DMS79 (cell line): ENCODE results near the gene TTLL11.
A peak's percentile ranks its signal among the peaks of the same experiment; 100 is the strongest.
"Not testable (repeated sequence)": the region's sequence is repeated elsewhere in the genome, so short reads cannot be mapped to it uniquely, and the experiment has no call there.

Source experiments
- DNase-seq: peaks from one replicate; lab custom pipeline; 2025; lab: John Stamatoyannopoulos, UW

TTLL11 gene

GRCh38 chr9:122001491-122002201 lies 91.5 kb downstream of the TTLL11 start:
- DNase-seq, result no peak

DNA sequence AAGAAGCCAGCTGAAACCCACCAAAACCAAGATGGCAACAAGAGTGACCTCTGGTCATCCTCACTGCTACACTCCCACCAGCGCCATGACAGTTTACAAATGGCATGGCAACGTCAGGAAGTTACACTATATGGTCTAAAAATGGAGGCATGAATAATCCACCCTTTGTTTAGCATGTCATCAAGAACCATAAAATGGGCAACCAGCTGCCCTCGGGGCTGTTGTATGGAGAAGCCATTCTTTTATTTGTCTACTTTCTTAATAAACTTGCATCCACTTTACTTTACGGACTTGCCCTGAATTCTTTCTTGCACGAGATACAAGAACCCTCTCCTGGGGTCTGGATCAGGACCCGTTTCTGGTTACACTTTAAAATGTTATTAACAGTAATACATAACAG lies 92.6 kb downstream of the TTLL11 start:
- not testable (repeated sequence) for DNase-seq

DNA sequence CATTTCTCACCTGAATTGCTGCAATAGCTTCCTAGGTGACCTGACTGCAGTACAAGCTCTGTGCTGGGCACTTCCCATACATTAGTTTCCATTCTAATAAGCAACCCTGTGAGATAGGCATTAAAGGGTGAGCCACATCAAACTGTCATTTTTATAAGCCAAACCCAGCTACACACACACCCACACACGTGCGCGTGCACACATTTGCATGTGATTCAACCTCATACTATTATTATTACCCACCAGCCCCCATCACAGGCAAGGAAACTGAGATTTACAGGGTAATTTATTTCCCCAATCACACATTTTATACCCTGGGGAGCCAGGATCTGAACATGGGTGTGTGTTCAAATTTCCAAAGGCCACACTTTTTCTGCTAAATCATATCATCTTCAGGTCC lies 93.6 kb downstream of the TTLL11 start:
- no peak for DNase-seq

- no peak for DNase-seq
Measured at GRCh38 chr9:121998513-121999049, 94.5 kb downstream of the TTLL11 start.

DNA sequence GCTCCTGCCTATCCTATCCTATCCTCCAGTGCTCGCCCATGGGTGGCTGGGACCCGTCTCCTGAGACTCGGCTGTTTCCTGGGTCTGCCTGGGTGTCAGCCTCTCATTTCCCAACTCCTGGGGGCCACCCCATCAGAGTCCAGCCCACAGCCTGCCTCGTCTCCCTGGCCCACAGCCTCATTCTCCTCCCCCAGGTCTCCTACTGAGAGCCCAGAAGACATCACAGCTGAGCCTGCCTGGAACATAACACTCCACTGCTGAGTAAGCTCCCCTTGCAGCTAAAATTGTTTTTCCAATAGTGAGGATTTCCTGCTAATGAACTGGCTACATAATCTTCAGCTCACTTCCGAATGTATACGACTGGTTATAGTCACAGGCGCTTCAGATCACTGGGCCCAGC lies 95.3 kb downstream of the TTLL11 start:
- DNase-seq, result no peak

DNA sequence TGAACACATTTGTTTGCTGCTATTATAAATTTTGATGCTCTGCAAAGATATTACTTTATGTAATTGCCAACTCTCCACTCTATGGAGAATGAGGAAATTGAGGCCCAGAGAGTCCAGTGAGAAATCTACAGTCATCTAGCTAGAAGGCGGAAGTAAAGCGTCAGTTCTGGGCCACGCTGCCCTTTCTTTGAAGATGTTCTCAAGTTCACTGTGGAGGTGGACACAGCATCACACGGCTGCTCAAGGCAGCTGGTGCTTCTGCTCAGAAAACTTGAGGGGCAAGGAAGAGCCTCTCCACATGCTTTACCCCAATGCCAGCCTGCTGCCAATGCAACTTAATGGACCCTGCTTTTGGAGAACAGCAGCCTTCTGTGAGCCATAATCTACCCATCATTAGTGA lies 96.3 kb downstream of the TTLL11 start:
- no peak for DNase-seq

GRCh38 chr9:121995997-121996396 lies 97.1 kb downstream of the TTLL11 start:
- DNase-seq, result no peak

- peak; percentile 61 for DNase-seq
Measured at GRCh38 chr9:121992571-121993212, 100.4 kb downstream of the TTLL11 start.

DNA sequence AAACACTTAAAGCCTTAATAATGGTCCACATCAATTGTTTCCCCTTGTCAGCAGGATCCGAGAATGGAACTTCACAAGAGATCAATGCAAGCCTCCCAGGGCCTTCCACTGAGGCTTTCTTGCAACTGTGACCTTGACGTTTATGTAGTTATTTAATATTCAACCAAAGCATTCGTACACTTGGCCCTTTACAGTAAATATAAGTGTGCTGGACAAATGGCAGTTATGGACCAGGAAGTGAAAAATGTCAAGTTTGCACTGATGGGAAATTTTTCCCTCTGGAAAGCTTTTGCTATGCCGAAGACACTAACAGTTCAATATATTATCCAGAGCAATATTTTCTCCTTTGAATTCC lies 101.8 kb downstream of the TTLL11 start:
- DNase-seq, result no peak

- no peak for DNase-seq
Measured at GRCh38 chr9:121990600-121991306, 102.4 kb downstream of the TTLL11 start.

GRCh38 chr9:121989010-121989409 lies 104.1 kb downstream of the TTLL11 start:
- DNase-seq, result no peak

DNA sequence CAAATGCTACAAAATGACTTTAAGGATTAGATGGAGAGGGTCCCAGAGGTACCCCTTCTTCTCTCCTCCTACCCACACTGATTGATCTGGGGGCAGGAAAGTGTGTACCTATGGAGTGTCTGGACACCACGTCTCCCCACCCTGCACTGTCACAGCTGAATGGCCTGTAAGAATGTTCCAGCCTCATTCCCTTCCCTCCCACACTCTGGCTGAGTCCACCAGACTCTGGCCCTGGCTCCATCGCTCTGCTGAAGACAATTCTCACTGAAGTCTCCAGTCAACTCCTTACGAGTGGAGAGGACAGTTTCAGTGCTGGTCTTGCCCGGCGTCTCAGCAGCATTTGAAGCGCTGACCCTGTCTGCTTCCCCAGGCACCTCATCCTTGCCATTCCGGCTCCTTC lies 105.8 kb downstream of the TTLL11 start:
- DNase-seq, result no peak

DNA sequence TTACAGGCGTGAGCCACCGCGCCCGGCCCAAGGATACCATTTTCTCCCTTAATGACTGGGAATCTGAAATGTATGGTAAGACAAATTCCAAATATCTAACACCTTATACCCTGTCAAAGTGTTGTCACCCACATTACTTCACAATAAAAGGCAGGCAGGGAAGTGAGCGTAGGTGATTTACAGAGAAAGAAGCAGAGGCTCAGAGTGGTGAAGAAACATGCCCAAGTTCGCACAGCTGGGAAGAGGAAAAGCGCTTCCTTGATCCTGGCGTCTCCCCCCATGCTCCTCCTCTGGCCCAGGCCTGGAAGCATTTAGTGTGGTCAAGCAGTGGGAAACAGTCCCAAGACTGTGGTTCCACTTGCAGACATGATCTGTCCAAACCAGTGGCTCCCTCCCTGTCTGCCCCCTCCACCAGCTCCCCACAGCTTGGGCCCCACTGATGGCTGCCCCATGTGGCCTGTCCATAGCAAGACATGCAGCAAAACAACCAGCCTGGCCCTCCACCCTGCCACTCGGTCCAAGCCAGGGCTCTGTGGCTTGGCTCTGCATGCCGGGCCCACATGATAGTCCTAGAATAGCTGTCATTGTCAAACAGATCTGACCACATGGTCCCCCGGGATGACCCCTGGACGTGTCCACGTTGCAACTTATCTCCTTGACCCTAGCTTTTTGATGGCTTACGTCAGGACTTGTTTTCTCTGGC lies 107.2 kb downstream of the TTLL11 start:
- DNase-seq, result no peak

- DNase-seq, result no peak
Measured at GRCh38 chr9:121984726-121985402, 108.2 kb downstream of the TTLL11 start.

- DNase-seq, result no peak
Measured at GRCh38 chr9:121983736-121984135, 109.4 kb downstream of the TTLL11 start.

- no peak for DNase-seq
Measured at GRCh38 chr9:121981118-121981883, 111.8 kb downstream of the TTLL11 start.

- DNase-seq, result not testable (repeated sequence)
Measured at GRCh38 chr9:121980665-121981064, 112.4 kb downstream of the TTLL11 start.

DNA sequence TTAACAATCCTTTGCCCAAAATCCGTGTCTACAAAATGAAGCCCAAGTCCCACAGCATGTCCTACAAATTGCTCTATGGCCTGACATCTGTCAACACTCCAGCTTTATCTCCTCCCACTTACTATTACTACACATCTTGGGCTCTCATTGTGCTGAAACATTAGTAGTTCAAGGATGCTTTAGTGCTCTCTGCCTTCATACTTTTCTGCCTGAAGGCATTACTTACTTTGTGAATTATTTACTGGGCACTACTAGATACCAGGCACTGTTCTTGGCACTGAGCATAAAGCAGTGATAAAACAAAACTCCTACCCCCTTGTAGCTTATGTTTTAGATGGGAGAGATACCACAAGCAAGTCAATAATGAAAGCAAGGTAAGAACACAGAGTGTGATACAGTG lies 113.4 kb downstream of the TTLL11 start:
- DNase-seq, result peak; percentile 80

- DNase-seq, result no peak
Measured at GRCh38 chr9:121976751-121977150, 116.4 kb downstream of the TTLL11 start.

GRCh38 chr9:121975801-121976277 lies 117.3 kb downstream of the TTLL11 start:
- DNase-seq, result no peak

- no peak for DNase-seq
Measured at GRCh38 chr9:121974421-121974820, 118.7 kb downstream of the TTLL11 start.
